ENCODE measurements around the gene C15orf39.

The C15orf39 gene

GRCh38 chr15:75198560-75199356 lies 2.9 kb upstream of the C15orf39 start:
- DNase-seq = no peak

GRCh38 chr15:75199357-75199940 lies 2.2 kb upstream of the C15orf39 start:
- DNase-seq = no peak

- DNase-seq = no peak
Measured at GRCh38 chr15:75200391-75200764, 1.3 kb upstream of the C15orf39 start.

GRCh38 chr15:75200765-75201615 lies 692 bp upstream of the C15orf39 start:
- DNase-seq = no peak

- DNase-seq = peak; percentile 6
Measured at GRCh38 chr15:75202251-75203016, 752 bp downstream of the C15orf39 start.

- DNase-seq = no peak
Measured at GRCh38 chr15:75203017-75203907, 1.6 kb downstream of the C15orf39 start.

- DNase-seq = no peak
Measured at GRCh38 chr15:75203908-75204263, 2.2 kb downstream of the C15orf39 start.

- DNase-seq = peak; percentile 56
Measured at GRCh38 chr15:75204340-75205063, 2.8 kb downstream of the C15orf39 start.

GRCh38 chr15:75205064-75205395 lies 3.3 kb downstream of the C15orf39 start:
- no peak for DNase-seq

- DNase-seq = no peak
Measured at GRCh38 chr15:75206006-75206405, 4.3 kb downstream of the C15orf39 start.

- DNase-seq = no peak
Measured at GRCh38 chr15:75206803-75207617, 5.3 kb downstream of the C15orf39 start.

- DNase-seq = no peak
Measured at GRCh38 chr15:75207618-75208500, 6.2 kb downstream of the C15orf39 start.

- no peak for DNase-seq
Measured at GRCh38 chr15:75208501-75209288, 7.0 kb downstream of the C15orf39 start.

- DNase-seq = no peak
Measured at GRCh38 chr15:75209289-75209676, 7.6 kb downstream of the C15orf39 start.

- DNase-seq = no peak
Measured at GRCh38 chr15:75210811-75211230, 9.1 kb downstream of the C15orf39 start.

GRCh38 chr15:75211436-75212199 lies 9.9 kb downstream of the C15orf39 start:
- no peak for DNase-seq

- no peak for DNase-seq
Measured at GRCh38 chr15:75212200-75212858, 10.6 kb downstream of the C15orf39 start.
